OCI-LY1 (cell line): Measurements from ENCODE around the gene ECM1.
A peak's percentile ranks its signal among the peaks of the same experiment; 100 is the strongest.

Experiments
- H2AFZ ChIP-seq: fragments of 200-600 bp; sonication (generic), shearing (Covaris generic); 2 replicates; pipeline ENCODE4 v1.6.0; 2014; ENCODE audit warnings: antibody characterized with exemption, mild to moderate bottlenecking, low read length
- H3F3A ChIP-seq: fragments of 200-600 bp; sonication (generic), shearing (Covaris generic); 2 replicates; pipeline ENCODE4 v1.6.0; 2014; ENCODE audit warnings: mild to moderate bottlenecking, antibody characterized with exemption, low read length, moderate library complexity; ENCODE audit not compliant: insufficient read depth
- H3K27ac ChIP-seq: fragments of 200-600 bp; sonication (generic); 2 replicates; pipeline ENCODE4 v1.5.1; 2014; ENCODE audit warnings: low read length, mixed run types, mild to moderate bottlenecking, low read depth; ENCODE audit not compliant: poor library complexity, severe bottlenecking
- H3K27me3 ChIP-seq: fragments of 200-600 bp; sonication (generic); 2 replicates; pipeline ENCODE4 v1.6.0; 2014; ENCODE audit warnings: antibody characterized with exemption, mild to moderate bottlenecking, low read length, moderate library complexity; ENCODE audit not compliant: insufficient read depth
- H3K36me3 ChIP-seq: fragments of 200-600 bp; sonication (generic); 2 replicates; pipeline ENCODE4 v1.6.1; 2014; ENCODE audit warnings: mild to moderate bottlenecking, antibody characterized with exemption, low read length, moderate library complexity, mixed read lengths; ENCODE audit not compliant: insufficient read depth
- H3K4me1 ChIP-seq: fragments of 200-600 bp; sonication (generic); 2 replicates; pipeline ENCODE4 v1.5.1; 2014; ENCODE audit warnings: mild to moderate bottlenecking, low read length, moderate library complexity; ENCODE audit not compliant: insufficient read depth, severe bottlenecking
- H3K4me2 ChIP-seq: fragments of 200-600 bp; sonication (generic), shearing (Covaris generic); 2 replicates; pipeline ENCODE4 v1.6.1; 2014; ENCODE audit warnings: low read length
- H3K4me3 ChIP-seq: fragments of 200-600 bp; sonication (generic); 2 replicates; pipeline ENCODE4 v1.5.1; 2014; ENCODE audit warnings: low read length, low read depth, mild to moderate bottlenecking, mixed read lengths; ENCODE audit not compliant: poor library complexity, severe bottlenecking
- H3K79me2 ChIP-seq: fragments of 200-600 bp; shearing (Covaris generic); 2 replicates; pipeline ENCODE4 v1.6.1; 2016; ENCODE audit warnings: mixed run types, low read length, mixed read lengths; ENCODE audit not compliant: insufficient read depth
- H3K9ac ChIP-seq: fragments of 200-600 bp; sonication (generic), shearing (Covaris generic); 2 replicates; pipeline ENCODE4 v1.6.1; 2014; ENCODE audit warnings: mild to moderate bottlenecking, low read length, mixed read lengths
- H3K9me2 ChIP-seq: fragments of 200-600 bp; sonication (generic), shearing (Covaris generic); 2 replicates; pipeline ENCODE4 v1.6.1; 2014; ENCODE audit warnings: low read depth, mild to moderate bottlenecking, low read length, mixed read lengths
- H3K9me3 ChIP-seq: fragments of 200-600 bp; shearing (Covaris generic); 2 replicates; pipeline ENCODE4 v1.6.1; 2014; ENCODE audit warnings: low read length, mixed read lengths
- H4K20me1 ChIP-seq: fragments of 200-600 bp; sonication (generic), shearing (Covaris generic); 2 replicates; pipeline ENCODE4 v1.6.0; 2016; ENCODE audit warnings: mild to moderate bottlenecking, low read length; ENCODE audit not compliant: insufficient read depth
- EZH2 ChIP-seq: fragments of 200-600 bp; sonication (generic), shearing (Covaris generic); IDR thresholded peaks from 2 replicates; pipeline ENCODE4 v1.8.0; 2017; ENCODE audit warnings: borderline replicate concordance, mixed run types, mild to moderate bottlenecking, antibody characterized with exemption, low read length, moderate library complexity, mixed read lengths
- TF ChIP-seq, protein P1 (sequence below): fragments of 200-600 bp; sonication (generic), shearing (Covaris generic); IDR thresholded peaks from 2 replicates; pipeline ENCODE4 v1.5.1; 2017; ENCODE audit warnings: mild to moderate bottlenecking, antibody characterized with exemption, low read length, moderate library complexity, mixed read lengths

Gene ECM1

DNA sequence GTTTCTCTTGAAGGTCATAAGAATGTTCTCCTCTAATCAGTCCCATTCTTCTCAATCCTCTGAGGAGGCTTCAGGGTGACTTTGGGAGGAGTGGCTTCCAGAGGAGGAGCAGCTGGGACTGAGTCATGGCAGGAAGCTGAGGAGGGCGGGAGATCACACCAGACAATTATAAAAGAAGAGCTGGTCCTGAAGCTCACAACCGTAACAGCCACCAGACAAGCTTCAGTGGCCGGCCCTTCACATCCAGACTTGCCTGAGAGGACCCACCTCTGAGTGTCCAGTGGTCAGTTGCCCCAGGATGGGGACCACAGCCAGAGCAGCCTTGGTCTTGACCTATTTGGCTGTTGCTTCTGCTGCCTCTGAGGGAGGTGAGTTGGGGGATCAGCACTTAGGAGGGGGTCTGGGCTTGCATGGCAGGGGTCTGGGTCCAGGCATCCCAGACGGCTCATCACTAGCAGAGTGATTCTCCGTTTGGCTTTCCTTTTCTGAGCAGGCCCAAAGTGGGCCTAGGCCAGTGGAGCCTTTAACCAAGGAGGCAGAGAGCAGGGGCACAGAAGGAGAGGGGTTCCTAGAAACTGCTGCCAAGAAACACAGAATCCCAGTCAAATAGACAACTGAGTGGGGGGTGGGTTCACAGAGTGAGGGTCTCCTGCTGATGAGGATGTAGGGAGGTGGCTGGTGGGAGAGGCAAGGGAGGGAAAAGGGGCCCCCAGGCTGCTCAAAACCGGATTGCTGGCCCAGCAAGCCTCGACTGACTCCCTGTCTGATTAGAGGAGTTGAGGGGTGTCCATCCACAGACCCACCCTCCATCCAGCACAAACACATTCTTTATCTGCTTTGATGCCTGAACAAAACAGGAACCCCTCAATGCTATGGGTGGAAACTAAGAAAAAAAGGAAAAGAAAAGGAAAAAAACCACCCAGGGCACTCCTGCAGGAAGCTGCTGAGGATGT lies at the start of gene ECM1:
Gene ECM1 (plus strand): TSS at position 198 of the 953 bp plus-strand sequence. CDS start 101 bp downstream, at position 299.
- no peaks in the 10 kb centered on the region for H3K27me3 ChIP-seq
- H3K4me1 ChIP-seq = no peaks in the 10 kb centered on the region
- H3K27ac ChIP-seq = no peak within 1 kb of the TSS
- no peaks in the 10 kb centered on the region for H3K9me2 ChIP-seq
- H3K4me3 ChIP-seq = no peak within 1 kb of the TSS
- H3K79me2 ChIP-seq = no peaks in the 10 kb centered on the region
- no peak for TF ChIP-seq EZH2
- TF ChIP-seq, protein P1, sequence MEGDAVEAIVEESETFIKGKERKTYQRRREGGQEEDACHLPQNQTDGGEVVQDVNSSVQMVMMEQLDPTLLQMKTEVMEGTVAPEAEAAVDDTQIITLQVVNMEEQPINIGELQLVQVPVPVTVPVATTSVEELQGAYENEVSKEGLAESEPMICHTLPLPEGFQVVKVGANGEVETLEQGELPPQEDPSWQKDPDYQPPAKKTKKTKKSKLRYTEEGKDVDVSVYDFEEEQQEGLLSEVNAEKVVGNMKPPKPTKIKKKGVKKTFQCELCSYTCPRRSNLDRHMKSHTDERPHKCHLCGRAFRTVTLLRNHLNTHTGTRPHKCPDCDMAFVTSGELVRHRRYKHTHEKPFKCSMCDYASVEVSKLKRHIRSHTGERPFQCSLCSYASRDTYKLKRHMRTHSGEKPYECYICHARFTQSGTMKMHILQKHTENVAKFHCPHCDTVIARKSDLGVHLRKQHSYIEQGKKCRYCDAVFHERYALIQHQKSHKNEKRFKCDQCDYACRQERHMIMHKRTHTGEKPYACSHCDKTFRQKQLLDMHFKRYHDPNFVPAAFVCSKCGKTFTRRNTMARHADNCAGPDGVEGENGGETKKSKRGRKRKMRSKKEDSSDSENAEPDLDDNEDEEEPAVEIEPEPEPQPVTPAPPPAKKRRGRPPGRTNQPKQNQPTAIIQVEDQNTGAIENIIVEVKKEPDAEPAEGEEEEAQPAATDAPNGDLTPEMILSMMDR = no peak
- H3F3A ChIP-seq = no peaks in the 10 kb centered on the region
- no peak within 1 kb of the TSS for H3K9ac ChIP-seq
- H4K20me1 ChIP-seq = no peaks in the 10 kb centered on the region
- H3K9me3 ChIP-seq = no peaks in the 10 kb centered on the region
- H3K36me3 ChIP-seq = peaks cover 38% of the 10 kb centered on the region
- H2AFZ ChIP-seq = no peak within 1 kb of the TSS
- H3K4me2 ChIP-seq = no peak within 1 kb of the TSS

DNA sequence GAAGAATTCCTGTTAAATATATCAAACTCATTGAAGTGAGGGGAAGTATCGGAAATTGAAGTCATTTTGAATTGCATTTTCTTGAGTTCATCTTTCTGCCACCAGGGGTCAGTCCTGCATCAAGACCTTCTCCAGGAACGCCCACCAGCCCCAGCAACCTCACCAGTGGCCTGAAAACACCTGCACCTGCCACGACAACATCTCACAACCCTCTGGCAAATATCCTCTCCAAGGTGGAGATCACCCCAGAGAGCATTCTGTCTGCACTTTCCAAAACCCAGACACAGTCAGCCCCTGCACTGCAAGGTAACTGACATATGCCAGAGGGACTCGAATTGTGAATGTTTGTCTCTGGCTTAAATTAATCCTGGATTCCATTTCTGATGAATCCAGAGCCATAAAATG lies 43.5 kb upstream of the ECM1 start:
- H3K27me3 ChIP-seq = no peaks in the 10 kb centered on the region
- peaks cover 57% of the 10 kb centered on the region for H3K36me3 ChIP-seq
- no peak overlapping the region for H3K27ac ChIP-seq
- TF ChIP-seq, protein P1 = peak; percentile 70
- TF ChIP-seq EZH2 = no peak
- H3K4me1 ChIP-seq = no peaks in the 10 kb centered on the region
- no peak overlapping the region for H3K9ac ChIP-seq
- H3K79me2 ChIP-seq = no peaks in the 10 kb centered on the region
- H3K9me2 ChIP-seq = no peaks in the 10 kb centered on the region
- no peaks in the 10 kb centered on the region for H3K9me3 ChIP-seq
- no peak overlapping the region for H3K4me2 ChIP-seq
- H2AFZ ChIP-seq = no peak overlapping the region
- H4K20me1 ChIP-seq = no peaks in the 10 kb centered on the region
- H3F3A ChIP-seq = no peaks in the 10 kb centered on the region
- no peak overlapping the region for H3K4me3 ChIP-seq

DNA sequence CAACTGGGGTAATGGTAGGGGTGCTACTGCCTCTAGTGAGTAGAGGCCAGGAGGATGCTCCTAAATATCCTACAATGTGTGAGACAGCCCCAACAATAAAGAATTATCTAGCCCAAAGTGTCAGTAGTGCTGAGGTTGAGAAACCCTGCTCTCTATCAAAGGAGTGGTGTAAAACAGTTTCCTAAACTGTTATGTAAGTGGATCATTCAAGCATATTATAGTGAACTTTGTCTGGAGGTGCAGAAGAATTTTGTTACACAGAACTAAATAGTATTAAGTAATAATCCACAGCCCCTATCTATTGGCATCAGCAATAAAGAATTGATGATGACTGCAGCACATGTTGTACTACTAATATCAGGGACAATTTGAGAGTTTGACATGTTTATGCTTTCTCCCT lies 40.9 kb upstream of the ECM1 start:
- no peaks in the 10 kb centered on the region for H3K4me1 ChIP-seq
- H2AFZ ChIP-seq = no peak overlapping the region
- no peak overlapping the region for H3K9ac ChIP-seq
- TF ChIP-seq, protein P1 = no peak
- TF ChIP-seq EZH2 = no peak
- H3K9me2 ChIP-seq = no peaks in the 10 kb centered on the region
- no peak overlapping the region for H3K27ac ChIP-seq
- H3F3A ChIP-seq = no peaks in the 10 kb centered on the region
- no peaks in the 10 kb centered on the region for H3K27me3 ChIP-seq
- no peaks in the 10 kb centered on the region for H3K9me3 ChIP-seq
- H3K4me2 ChIP-seq = no peak overlapping the region
- no peaks in the 10 kb centered on the region for H3K79me2 ChIP-seq
- no peak overlapping the region for H3K4me3 ChIP-seq
- H3K36me3 ChIP-seq = peaks cover 61% of the 10 kb centered on the region
- no peaks in the 10 kb centered on the region for H4K20me1 ChIP-seq
